GM18858 (cell line): ENCODE measurements around the gene JAK1.

Source experiments
- ATAC-seq: cut with Tn5 transposase; IDR thresholded peaks from one replicate; pipeline ENCODE4 v1.9.1; 2021; ENCODE audit not compliant: unreplicated experiment

Gene JAK1

GRCh38 chr1:64873576-64873975, 92.8 kb downstream of the JAK1 start:
- ATAC-seq: no peak

GRCh38 chr1:64872067-64872466, 94.3 kb downstream of the JAK1 start:
- ATAC-seq: no peak

DNA sequence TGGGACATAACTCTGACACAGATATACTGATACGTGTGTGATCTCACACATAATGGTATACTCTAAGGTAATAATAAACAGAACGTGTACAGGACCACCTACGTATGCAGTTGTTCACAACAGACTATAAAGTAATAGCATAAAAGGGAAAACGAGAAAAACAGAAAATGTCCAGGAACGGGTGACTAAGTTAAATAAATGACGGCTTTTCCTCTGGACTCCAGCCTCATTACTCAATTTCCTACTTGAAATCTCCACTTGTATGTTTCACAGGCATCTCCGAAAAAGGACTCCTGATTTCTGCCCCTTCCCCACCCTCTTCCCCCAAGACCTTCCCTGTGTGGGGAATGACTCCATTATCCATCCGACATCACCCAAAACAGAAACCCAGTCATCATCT, 95.1 kb downstream of the JAK1 start:
- ATAC-seq: no peak

DNA sequence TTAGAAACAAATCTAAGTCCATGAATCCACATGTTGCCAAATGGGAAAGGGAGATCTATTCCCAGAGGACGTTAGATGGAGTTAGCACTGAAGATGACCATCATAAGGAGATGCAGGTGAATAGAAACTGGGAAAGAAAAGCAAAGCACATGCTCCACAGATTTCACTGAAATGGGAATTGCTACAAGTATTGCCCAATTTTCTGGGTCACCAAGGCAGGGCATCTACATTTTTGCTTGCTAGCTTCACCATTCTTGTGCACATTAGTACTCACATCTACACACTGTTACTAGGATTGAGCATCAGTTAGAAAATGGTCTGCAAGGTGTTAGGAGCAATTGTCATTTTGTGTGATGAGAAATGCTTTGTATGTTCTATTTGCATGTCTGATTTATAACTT, 99.1 kb downstream of the JAK1 start:
- ATAC-seq: no peak

- ATAC-seq: no peak
Measured at GRCh38 chr1:64866689-64867088, 99.7 kb downstream of the JAK1 start.

DNA sequence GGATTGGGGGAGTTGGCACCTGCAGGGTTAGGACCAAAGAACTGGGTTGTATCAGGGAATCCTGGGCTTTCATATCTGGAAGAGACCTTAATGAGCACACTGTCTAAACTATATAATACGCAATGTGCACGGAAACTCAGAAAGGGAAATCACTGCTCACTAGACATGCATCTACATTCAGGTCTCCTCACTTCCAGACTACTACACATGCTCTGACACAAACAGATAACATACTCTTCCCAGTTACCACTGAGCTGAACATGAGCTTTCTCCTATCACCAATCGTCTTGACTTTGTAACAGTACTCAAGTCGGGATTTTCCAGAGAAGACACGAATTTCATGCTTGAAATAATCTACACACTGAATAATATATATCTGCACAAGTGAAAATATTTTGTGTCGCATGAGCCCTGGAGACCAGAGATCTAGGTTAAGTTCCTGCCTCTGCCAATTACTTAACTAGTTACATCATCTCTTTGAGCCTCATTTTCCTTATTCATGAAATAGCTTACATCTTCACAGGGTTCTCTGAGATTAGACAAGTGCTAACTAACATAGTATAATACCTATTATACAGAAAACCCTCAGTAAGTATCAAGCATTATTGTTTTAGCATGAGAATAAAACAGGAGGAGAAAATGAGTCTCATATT, 101.1 kb downstream of the JAK1 start:
- ATAC-seq: no peak

- ATAC-seq: peak; percentile 100
Measured at GRCh38 chr1:64864018-64864940, 102.1 kb downstream of the JAK1 start.

DNA sequence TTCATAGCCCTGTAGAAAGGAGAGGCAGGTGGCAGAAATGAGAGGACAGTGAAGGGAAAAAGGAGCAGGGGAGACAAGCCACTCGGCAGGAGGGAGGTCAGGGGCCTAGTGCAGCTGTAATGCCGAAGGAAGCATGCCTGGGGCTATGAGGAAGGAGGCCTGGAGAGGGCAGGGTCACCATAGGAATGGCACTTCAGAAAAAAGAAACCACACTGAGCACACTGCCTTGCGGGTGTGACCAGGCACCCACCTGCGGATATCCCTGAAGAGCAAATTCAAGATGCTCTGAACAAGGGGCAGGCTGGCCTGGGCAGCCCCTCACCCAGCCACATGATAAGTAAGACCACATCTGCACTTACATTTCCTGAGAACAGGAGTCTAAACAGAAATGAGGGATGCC, 104.7 kb downstream of the JAK1 start:
- ATAC-seq: no peak

GRCh38 chr1:64857347-64857746, 109.0 kb downstream of the JAK1 start:
- ATAC-seq: no peak

DNA sequence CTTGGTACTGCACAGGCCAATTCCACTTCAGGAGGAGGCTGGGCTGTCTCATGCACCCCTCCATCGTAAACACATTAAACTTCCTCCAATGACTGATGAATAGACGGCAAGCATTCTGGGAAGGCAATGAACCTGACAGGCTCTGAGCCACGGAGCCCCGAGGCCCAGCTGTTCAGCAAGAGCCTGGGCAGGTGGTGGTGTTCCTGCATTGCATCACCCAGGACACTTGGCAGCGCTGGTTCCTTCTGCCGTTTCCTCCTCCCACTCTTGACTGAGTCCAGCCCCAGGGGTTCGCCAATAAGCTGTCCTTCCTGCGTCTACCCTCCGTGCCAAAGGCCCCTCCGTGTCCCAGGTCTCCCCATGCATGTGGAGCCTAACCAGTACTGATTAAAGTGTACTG, 109.8 kb downstream of the JAK1 start:
- no peak for ATAC-seq

DNA sequence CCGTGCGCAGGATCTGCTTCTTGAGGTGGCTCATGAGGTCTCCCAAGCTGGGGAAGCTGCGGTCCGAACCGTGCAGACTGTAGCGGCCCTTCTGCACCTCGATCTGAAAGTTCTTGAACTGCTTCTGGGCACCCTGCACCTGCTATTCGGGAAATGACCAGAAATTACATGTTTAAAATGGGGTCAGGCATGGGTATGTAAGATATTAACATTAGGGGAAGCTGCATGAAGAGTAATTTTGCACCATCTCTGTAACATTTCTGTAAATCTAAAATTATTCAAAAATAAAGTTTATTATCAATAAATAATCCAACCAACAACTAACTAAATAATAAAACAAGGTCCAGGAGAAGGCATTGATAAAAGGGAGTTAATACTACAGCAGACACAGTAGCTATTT, 110.8 kb downstream of the JAK1 start:
- no peak for ATAC-seq

- no peak for ATAC-seq
Measured at GRCh38 chr1:64854674-64855073, 111.7 kb downstream of the JAK1 start.

- no peak for ATAC-seq
Measured at GRCh38 chr1:64851664-64852063, 114.7 kb downstream of the JAK1 start.

DNA sequence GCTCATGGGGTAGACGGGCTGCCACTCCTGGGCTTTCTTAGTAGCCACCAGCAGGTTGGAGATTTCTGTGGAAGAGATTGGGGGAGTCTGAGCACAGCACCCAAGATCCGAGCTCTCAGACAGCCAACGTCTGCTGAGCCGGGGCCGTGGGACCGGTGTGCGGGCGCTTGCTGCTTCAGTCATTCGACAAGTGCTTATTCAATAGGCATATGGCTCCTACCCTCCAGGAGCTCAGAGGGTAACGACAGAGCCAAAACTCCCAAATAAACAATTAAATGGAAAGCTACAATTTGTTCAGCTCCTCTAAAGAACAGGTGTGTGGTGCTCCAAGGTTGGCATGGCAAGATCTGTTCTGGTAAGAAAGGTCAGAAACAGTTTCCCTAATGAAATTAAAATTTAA, 115.5 kb downstream of the JAK1 start:
- ATAC-seq: no peak

DNA sequence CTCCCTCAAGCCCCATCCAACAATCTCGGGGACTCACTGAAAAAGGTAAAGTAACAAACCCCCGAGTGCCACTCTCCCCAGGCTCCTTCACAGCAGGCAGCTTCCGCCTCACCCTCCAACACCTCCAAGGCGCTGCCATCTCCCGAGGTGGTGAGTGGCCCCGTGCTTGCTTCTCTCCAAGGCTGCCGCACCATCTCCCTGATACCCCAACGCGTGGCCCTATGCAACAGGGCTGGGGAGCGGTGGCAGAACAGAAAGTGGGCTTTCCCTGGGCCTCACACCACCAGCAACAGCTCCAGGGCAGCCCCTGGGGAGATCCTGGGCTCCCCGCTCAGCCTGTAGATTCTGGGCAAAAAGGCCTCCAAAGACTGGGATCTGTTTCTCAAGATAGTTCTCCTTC, 116.4 kb downstream of the JAK1 start:
- ATAC-seq: no peak

DNA sequence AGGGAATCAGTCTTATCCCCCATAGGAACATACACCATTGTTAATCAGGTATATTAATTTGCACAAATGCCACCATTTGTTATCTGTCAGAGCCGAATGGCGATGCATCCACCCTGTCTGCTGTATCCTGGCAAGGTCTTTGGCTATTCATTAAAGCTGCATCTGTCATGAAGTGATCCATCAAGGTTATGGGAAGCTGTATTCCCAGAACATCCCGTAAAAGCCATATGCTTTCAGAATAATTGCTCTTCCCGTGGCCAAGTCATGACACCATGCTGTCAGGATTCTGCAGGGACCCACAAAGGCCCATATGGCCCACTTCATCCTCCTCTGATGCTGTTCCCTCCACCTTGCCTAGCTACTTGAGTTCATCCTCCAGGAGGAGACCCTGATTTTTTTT, 117.5 kb downstream of the JAK1 start:
- no peak for ATAC-seq

DNA sequence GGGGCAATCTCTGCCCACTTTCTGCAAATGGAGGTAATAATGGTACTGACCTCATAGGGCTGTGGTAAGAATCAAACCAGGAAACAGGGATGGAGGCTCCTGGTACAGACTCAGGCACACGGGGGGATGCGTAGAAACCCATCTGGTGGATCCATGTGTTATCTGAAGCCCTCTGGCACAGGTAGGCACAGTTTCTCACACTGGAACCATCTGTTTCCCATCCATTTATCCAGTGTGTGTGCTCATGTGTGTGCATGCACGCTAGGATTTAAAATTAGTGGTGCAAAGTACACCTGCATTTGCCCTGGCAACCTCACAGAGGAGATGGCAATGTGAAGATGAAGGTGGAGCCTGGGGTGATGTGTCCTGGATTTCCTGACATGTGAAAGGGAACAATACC, 118.2 kb downstream of the JAK1 start:
- ATAC-seq: no peak

DNA sequence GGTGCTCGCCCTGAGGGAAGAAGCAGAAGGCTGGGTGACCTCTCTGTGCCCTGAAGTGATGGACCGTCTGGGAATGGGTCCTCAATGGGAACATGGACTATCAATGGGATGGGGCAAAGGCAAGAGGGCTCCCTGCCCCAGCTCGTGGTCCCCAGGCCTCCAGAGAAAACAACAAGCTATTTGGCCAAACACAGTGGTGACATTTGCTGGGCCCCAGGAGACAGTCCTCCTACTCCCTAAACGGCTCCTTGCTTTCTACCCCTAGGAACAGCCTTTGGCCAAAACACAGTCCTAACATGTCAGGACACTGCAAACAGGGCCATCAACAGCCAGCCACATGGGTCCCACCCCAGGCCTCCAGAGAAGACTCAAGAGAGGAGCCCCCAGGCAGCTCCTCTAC, 118.7 kb downstream of the JAK1 start:
- ATAC-seq: no peak

DNA sequence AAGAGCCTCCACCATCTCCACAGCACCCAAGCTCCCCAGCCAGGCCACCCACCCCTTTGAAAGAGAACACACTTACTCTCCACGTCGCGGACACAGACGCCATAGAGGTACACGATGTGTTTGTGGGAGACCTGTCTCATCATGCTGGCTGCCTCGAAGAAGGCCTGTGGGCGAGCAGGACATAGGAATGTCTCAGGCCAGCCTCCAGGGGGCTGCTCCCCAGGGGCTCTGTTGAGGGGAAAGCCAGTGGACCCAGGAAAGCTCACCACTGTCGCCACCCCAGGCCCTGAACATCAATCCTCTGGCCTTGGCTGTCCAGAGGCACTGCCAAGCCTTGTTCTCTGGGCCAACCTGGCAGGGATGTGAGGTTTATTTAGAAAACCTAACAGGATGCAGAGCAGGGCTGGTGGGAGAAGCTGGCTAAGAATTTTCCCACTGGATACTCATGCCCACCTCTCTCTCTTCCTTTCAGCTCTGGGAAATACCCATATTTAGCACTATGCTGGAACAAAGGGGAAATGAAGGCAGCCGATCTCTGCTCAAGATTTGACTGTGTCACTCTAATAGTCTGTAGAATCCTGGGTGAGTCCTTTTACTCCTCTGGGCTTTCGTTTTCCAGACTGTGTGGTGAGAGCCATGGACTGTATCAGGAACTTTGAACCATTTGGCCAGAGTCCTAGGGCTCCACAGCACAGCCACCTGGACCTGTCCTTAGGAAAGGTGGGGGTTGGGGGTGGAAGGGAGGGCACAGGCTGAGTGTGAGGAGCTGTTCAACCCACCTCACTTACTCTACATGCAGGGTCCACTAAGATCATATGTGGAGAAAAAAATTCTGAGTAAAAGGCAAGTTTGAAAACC, 119.5 kb downstream of the JAK1 start:
- no peak for ATAC-seq

DNA sequence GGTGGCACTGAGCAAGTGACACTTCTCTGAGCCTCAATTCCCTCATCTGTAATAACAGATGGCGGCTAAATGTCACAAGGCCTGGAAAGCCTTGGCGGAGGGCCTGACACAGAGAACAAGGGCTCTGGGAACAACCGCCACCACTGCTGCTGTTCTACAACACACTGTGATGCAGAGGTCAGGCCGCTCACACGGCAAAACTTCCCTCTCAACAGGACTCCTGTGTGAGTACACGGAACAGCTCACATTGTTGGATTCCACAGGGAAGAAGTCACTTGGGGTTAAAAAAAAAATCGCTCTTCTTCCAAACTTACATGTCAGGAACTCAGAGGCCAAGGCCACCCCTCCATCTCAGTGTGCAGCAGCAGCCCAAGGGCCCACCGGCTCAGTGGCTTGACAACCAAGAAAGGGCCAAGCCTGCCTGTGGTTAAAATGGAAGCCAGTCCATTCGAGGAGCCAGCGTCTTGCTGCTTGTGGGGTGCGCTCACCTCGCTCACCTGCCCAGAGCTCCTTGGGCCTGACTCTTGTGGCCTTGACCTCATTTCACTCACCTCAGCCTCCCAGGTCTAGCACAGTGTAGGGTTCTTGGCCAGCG, 120.4 kb downstream of the JAK1 start:
- no peak for ATAC-seq

DNA sequence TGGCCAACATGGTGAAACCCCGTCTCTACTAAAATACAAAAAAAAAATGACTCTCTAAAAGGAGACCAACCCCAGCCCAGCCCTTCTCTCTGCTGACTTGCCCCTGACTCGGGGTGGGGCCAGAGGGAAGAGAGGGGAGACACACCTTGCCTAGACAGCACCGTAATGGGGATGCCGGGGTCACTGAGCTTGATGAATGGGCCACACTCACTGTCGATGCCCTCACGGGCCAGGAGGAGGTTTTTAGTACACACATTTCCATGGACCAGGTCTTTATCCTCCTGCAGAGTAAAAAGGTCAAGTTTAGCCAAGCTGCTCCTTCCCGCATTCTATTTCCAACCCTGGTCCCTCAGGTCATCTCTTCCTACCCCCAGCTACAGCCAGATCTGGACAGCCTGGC, 121.7 kb downstream of the JAK1 start:
- ATAC-seq: no peak
